ENCODE results near the gene RETREG1.
"Not testable (repeated sequence)": the region's sequence is repeated elsewhere in the genome, so short reads cannot be mapped to it uniquely, and the experiment has no call there.

RETREG1 gene

DNA sequence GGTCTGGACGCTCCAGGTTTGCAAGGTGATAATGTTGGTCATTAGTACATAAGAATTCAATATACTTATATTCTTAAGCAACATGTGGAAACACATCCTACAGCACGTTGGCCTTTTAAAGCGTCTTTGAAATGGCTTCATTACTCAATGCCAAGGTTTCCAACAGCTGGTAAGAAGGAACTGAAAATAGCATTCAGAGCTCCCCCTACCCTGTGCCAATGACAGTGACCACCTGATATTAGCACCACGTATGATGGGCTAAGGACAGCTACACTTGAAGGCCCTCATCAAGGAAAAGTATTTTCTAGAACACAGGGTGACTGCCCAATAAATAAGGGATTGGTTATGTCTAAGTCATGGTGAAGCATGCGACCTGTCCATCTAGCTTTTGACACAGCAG lies 161.1 kb downstream of the RETREG1 start:
- Histone ChIP-seq H3K36me3 (peaks cover 93% of the 10 kb centered on the region), H3K4me3 (ENCODE audit: low read depth, low read length) (no peak overlapping the region), H3K27ac (no peak overlapping the region), H3K9me3 (ENCODE audit: severe bottlenecking) (no peaks in the 10 kb centered on the region), H3K27me3 (ENCODE audit: insufficient read depth, low read depth, severe bottlenecking) (no peaks in the 10 kb centered on the region)
- DNase-seq = no peak
- no peak for TF ChIP-seq CTCF (IDR thresholded peaks at IDR 0.05; ENCODE audit: low read depth, low read length)

GRCh38 chr5:16454686-16455085 lies 162.1 kb downstream of the RETREG1 start:
- no peak overlapping the region for H3K4me3 ChIP-seq (ENCODE audit: low read depth, low read length)
- H3K9me3 ChIP-seq (ENCODE audit: severe bottlenecking) = no peaks in the 10 kb centered on the region
- H3K36me3 ChIP-seq = peaks cover 93% of the 10 kb centered on the region
- H3K27ac ChIP-seq = no peak overlapping the region
- no peak for DNase-seq
- TF ChIP-seq CTCF (IDR thresholded peaks at IDR 0.05; ENCODE audit: low read depth, low read length) = no peak
- H3K27me3 ChIP-seq (ENCODE audit: insufficient read depth, low read depth, severe bottlenecking) = no peaks in the 10 kb centered on the region

DNA sequence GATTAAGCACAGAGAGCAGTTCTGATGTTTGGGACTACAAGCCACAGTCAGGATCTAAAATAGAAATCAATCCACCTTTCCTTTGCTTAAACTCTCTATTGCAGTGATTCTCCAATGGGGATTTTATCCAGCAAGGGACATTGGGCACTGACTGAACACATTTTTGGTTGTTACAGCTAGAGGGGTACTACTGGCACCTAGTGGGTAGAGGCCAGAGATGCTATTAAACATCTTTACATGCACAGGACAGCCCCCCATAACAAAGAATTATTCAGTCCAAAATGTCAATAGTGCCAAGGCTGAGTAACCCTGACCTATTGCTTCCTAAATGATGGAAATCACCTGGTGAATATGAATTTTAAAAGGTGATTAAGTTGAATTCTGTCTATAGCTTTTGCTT lies 163.2 kb downstream of the RETREG1 start:
- H3K36me3 ChIP-seq = peaks cover 91% of the 10 kb centered on the region
- H3K4me3 ChIP-seq (ENCODE audit: low read depth, low read length) = no peak overlapping the region
- no peaks in the 10 kb centered on the region for H3K9me3 ChIP-seq (ENCODE audit: severe bottlenecking)
- no peak for DNase-seq
- H3K27ac ChIP-seq = no peak overlapping the region
- TF ChIP-seq CTCF (IDR thresholded peaks at IDR 0.05; ENCODE audit: low read depth, low read length) = peak; percentile 46
- no peaks in the 10 kb centered on the region for H3K27me3 ChIP-seq (ENCODE audit: insufficient read depth, low read depth, severe bottlenecking)

DNA sequence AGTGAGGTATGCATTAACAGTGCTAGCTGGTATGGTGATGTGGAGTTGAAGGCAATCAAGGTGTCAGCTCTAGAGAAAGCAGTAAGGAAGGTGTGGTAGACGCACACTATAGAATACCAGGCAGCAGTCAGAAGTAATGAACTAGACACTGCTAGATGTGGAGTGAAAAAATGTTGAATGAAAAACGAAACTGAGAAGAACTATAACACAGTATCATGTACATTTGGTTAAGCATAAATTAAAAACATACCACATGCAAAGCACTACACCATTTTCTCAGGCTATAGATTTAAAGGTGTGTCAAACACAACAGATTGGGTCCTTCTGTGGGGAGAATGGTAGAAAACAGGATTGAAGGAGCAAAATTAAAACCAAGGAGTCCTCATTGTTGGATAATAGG lies 166.6 kb downstream of the RETREG1 start:
- no peak overlapping the region for H3K27ac ChIP-seq
- H3K27me3 ChIP-seq (ENCODE audit: insufficient read depth, low read depth, severe bottlenecking) = no peaks in the 10 kb centered on the region
- H3K4me3 ChIP-seq (ENCODE audit: low read depth, low read length) = no peak overlapping the region
- H3K9me3 ChIP-seq (ENCODE audit: severe bottlenecking) = no peaks in the 10 kb centered on the region
- no peak for TF ChIP-seq CTCF (IDR thresholded peaks at IDR 0.05; ENCODE audit: low read depth, low read length)
- peaks cover 67% of the 10 kb centered on the region for H3K36me3 ChIP-seq
- DNase-seq = no peak

DNA sequence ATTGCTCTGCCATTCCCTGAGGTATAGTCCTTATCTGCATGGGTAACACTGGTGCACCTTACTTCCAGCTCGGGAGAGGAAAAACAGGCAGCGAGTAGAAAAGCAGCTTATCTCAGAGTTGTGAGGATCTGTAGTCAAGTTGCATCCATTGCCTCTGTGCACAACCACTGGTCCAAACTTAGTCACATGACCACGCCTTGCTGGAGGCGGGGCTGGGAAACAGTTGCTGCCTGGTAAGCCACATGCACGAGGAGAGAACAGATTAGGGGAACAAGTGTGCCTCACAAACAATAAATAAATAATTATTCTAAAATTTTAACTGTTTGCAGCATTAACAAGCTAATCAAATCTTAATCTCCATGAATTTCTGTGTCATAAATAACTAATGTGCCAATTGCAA lies 169.8 kb downstream of the RETREG1 start:
- no peak overlapping the region for H3K4me3 ChIP-seq (ENCODE audit: low read depth, low read length)
- peaks cover 43% of the 10 kb centered on the region for H3K36me3 ChIP-seq
- no peak for TF ChIP-seq CTCF (IDR thresholded peaks at IDR 0.05; ENCODE audit: low read depth, low read length)
- H3K27ac ChIP-seq = no peak overlapping the region
- DNase-seq = peak; percentile 79
- no peaks in the 10 kb centered on the region for H3K9me3 ChIP-seq (ENCODE audit: severe bottlenecking)
- H3K27me3 ChIP-seq (ENCODE audit: insufficient read depth, low read depth, severe bottlenecking) = no peaks in the 10 kb centered on the region

DNA sequence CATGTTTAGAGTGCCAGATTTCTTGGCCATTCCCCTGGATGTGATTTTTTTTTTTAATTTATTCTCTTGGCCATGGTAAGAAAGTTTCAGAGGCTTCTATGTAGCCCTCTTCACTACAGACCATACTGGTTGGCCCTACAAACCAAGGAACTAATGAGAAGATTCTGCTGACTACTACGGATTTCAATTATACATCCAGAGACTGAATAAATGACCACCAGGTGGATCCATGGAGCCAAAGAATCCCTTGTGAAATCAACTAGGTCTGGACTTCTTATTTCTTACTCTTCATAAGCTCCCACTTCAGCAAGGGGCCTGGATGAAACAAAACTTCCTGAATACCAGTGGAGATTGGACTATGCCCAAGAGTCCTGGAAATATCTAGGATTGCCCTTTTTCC lies 178.8 kb downstream of the RETREG1 start:
- 0 out of 2 replicates have a peak, but pooled peaks have one; percentile 4 for TF ChIP-seq CTCF (IDR thresholded peaks at IDR 0.05; ENCODE audit: low read depth, low read length)
- no peaks in the 10 kb centered on the region for H3K27me3 ChIP-seq (ENCODE audit: insufficient read depth, low read depth, severe bottlenecking)
- no peaks in the 10 kb centered on the region for H3K36me3 ChIP-seq
- no peaks in the 10 kb centered on the region for H3K9me3 ChIP-seq (ENCODE audit: severe bottlenecking)
- H3K27ac ChIP-seq = no peak overlapping the region
- no peak for DNase-seq
- no peak overlapping the region for H3K4me3 ChIP-seq (ENCODE audit: low read depth, low read length)

DNA sequence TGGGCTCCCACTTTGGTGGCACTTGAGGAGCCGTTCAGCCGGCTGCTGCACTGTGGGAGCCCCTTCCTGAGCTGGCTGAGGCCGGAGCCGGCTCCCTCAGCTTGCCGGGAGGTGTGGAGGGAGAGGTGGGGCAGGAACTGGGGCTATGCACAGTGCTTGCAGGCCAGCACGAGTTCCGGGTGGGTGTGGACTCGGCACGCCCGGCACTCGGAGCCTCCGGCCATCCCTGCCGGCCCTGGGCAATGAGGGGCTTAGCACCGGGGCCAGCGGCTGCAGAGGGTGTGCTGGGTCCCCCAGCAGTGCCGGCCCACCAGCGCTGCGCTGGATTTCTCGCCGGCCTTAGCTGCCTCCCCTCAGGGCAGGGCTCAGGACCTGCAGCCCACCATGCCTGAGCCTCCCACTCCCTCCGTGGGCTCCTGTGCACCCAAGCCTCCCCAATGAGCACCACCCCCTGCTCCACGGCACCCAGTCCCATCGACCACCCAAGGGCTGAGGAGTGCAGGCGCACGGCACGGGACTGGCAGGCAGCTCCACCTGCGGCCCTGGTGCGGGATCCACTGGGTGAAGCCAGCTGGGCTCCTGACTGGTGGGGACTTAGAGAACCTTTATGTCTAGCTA lies 180.6 kb downstream of the RETREG1 start:
- DNase-seq; H3K9me3 ChIP-seq (ENCODE audit: severe bottlenecking); H3K27ac ChIP-seq; H3K4me3 ChIP-seq (ENCODE audit: low read depth, low read length); H3K36me3 ChIP-seq; H3K27me3 ChIP-seq (ENCODE audit: insufficient read depth, low read depth, severe bottlenecking): not testable (repeated sequence)

Measured in WERI-Rb-1 (cell line).